HG03159 (cell line): ENCODE data around the gene EBI3.
A peak's percentile ranks its signal among the peaks of the same experiment; 100 is the strongest.
"Not testable (repeated sequence)": the region's sequence is repeated elsewhere in the genome, so short reads cannot be mapped to it uniquely, and the experiment has no call there.

Source experiments
- ATAC-seq: cut with Tn5 transposase; IDR thresholded peaks from one replicate; pipeline ENCODE4 v1.9.1; 2021; ENCODE audit warnings: mild to moderate bottlenecking, moderate library complexity; ENCODE audit not compliant: unreplicated experiment

EBI3 gene

GRCh38 chr19:4229179-4229931, at the start of gene EBI3:
EBI3 (plus strand) TSS chr19:4229523; CDS start chr19:4229551, 28 bp downstream.
- peak; percentile 64 for ATAC-seq

DNA sequence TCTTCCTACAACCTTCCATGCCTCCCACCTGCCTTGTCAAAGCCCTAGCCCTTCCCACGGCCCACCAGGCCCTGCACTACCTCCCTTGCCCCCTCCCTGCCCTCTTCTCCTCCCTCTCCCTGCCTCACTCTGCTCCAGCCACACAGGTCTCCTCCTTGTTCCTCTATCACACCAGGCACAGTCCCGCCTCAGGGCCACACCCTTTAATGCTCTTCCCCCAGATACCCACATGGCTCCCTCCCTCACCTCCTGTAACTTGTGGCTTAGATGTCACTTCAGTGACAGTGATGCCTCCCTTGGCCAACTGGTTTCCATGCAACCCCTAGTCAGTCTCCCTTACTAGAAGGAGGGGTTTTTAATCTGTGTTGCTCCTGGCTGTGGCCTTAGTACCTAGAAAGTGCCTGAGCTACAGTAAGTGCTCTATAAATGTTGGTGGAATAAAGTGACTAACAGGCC, 48.2 kb upstream of the EBI3 start:
- ATAC-seq, result no peak

GRCh38 chr19:4182084-4182810, 47.1 kb upstream of the EBI3 start, which contains the start of the genes ANKRD24 and SIRT6:
ANKRD24 (plus strand) TSS chr19:4182689; CDS start chr19:4186426, 3,737 bp downstream.
SIRT6 (minus strand) TSS chr19:4182563; CDS start chr19:4182539, 24 bp downstream.
- peak; percentile 69 for ATAC-seq

DNA sequence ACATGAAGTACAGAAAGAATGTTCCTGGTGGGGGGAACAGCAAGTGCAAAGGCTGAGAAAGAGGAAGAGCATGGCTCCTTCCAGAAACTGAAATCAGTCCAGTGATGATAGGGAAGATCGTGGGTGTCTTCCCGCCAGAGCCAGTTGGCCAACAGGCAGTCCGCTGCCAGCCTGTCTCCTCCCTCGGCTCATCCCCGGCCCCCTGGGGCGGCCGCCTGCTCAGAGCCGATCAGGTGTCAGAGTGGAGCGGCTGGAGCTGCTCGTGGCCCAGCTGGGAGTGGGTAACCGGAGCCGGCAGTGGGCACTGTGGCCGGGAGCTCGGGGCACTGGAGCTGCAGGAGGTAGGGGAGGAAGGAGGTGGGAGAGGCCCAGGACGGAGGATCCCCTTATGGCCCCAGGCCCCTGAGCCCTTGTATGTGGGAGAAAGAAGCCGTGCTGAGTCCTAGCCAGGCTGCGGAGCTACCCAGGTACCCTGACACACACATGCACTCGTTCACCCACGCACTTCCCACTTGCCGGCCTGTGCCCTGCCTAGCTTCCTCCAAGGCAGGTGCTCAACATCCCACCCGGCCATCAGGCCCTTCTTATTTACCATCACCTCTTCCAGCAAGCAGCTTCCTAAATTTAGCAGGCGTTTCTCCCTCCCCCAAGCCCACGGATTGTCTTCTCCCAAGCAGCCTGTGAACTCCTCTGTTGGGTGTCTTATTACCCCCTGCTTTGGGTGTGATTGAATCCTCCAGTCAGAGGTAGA, 45.2 kb upstream of the EBI3 start:
- ATAC-seq, result no peak

GRCh38 chr19:4184718-4185352, 44.5 kb upstream of the EBI3 start:
- ATAC-seq, result no peak

DNA sequence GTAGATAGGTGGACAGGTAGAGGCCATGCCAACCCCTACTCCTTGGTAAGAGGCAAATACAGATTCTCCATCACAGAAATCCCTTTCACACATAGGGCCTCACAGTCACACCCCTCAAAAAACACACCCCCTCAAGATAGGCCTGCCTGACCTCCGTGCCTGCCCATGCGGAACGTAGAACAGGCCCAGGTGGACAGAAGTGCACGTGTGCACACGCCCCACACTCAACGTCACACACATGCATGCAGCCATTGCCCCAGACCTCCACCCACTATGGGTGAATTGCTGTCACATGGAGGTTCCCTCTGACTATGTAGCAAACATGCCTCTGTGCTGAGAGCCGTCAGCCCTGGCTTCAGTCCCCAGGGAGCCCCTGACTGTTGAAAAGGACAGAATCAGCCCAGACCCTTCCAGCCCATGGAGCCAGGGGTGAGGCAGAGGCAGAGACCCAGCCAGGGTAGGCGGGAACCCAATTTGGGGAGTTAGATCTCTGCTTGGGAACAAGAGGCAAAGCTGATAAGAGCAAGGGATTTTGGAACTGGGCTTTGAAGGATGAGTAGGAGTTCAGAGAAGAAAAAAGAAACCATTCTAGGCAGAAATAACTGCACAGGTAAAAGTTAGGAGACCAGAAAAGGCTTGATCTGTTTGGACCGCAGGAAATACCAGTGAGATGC, 43.8 kb upstream of the EBI3 start:
- ATAC-seq, result no peak

DNA sequence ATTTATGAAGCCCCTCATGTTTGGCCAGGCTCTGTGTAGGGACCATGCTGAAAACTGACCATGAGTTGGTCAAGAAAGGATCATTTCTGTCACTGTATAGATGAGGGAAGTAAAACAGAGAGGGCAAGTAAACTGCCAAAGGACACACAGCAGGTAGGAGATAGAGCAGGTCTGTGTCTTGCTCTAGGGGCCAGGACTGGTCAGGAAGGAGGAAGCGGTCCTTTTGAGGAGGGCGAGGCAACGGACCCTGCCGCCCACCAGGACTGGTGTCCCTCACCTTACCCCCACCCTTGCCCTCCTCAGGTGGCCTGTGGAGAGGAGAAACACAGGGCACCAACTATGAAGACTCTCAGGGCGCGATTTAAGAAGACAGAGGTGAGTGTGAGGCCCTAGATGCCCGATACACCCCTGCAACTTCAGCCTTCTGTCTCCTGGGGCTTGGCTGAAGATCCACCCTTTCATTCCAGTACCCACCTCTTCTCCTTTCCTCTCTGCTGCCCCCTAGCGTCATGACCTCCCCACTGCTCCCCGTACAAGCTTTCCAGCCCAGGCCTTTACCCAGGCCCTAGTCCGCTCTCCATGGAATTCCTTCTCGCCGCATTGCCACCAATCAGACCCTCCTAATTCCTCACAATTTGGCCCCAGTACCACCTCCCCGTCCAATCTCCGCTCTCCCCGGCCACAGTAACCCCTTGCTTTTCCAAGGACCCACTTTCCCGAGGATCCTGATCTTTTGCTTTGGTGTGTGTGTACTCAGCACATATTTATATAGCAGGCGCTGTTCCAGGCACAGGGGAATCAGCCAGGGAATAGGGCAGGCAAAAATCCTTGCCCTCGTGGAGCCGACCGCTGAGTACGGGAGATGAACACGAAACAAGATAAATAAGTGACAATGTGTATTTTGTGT, 43.0 kb upstream of the EBI3 start:
- no peak for ATAC-seq

DNA sequence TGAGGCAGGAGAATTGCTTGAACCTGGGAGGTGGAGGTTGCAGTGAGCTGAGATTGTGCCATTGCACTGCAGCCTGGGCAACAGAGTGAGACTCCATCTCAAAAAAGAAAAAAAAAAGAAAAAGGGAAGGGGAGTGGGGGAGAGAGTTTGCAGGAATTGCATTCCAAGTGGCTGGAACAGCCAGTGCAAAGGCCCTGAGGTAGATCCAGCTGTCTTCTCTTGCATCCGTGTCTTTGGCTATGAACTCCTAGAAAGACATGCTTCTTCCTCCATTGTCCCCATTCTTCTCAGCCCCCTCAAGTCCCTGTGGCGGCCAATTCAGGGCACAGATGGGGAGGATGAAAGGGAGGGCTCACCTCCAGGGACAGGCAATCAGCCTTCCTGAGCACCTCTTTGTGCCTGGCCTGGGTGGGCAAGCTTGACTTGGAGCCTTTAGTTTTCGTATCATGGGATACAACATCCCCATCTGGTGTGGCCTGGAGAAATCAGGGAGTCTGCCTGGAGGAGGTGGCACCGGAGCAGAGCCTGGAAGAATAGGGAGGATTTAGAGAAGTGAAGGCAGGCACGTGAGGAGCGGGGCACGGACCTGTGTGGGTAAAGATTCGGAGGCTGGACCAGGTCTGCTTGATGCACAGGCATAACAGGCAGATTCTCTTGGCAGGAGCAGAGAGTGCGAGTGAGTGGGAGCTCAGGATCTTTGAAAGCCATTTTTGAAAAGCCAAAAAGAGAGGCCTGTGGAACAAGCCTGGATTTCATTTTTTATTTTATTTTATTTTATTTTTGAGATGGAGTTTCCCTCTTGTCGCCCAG, 41.8 kb upstream of the EBI3 start:
- ATAC-seq, result no peak

GRCh38 chr19:4189641-4190040, 39.7 kb upstream of the EBI3 start:
- ATAC-seq, result no peak

- ATAC-seq, result not testable (repeated sequence)
These were observed 36.8 kb upstream of the EBI3 start for GRCh38 chr19:4192537-4192936.

- ATAC-seq, result no peak
These were observed 35.0 kb upstream of the EBI3 start for GRCh38 chr19:4194353-4194752.

DNA sequence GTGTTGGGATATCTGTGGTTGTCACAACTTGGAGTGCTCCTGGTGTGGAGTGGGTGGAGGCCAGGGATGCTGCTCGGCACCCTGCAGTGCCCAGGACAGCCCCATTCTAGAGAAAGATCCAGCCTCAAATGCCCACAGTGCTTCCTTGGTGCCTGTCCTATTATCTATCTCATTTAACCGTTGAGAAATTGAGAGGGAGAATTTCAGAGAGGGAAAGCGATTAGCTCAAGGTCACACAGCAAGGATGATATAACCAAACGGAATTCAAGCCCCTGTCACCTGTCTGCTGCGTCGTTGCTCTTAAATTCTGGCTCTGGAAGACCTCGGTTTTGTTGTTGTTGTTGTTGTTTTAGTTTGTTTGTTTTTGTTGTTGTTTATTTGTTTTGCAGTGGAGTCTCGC, 33.3 kb upstream of the EBI3 start:
- no peak for ATAC-seq

DNA sequence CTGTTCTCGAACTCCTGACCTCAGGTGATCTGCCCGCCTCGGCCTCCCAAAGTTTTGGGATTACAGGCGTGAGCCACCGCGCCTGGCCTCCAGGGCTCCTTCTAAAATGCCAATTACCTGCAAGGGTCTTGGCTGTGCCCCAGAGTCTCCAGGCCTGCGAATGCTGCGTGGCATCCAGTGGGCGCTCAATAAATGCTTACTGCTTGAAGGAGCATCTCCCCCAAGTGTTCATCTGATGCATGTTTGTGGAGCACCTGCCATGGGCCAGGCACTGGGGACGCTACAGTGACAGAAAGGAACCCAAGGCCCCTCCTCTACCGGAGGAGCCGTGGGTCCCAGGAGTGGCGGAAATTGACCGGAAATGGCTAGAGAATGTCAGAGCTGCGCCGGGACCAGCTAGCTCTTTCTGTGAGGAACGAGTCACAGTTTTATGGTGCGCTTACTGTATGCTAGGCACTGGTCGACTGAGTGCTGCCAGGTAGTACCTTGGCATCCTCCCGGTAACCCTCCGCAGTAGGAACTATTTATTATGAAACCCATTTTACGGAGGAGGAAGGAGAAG, 32.7 kb upstream of the EBI3 start:
- ATAC-seq, result no peak

- ATAC-seq, result no peak
These were observed 32.1 kb upstream of the EBI3 start for GRCh38 chr19:4197228-4197624.

DNA sequence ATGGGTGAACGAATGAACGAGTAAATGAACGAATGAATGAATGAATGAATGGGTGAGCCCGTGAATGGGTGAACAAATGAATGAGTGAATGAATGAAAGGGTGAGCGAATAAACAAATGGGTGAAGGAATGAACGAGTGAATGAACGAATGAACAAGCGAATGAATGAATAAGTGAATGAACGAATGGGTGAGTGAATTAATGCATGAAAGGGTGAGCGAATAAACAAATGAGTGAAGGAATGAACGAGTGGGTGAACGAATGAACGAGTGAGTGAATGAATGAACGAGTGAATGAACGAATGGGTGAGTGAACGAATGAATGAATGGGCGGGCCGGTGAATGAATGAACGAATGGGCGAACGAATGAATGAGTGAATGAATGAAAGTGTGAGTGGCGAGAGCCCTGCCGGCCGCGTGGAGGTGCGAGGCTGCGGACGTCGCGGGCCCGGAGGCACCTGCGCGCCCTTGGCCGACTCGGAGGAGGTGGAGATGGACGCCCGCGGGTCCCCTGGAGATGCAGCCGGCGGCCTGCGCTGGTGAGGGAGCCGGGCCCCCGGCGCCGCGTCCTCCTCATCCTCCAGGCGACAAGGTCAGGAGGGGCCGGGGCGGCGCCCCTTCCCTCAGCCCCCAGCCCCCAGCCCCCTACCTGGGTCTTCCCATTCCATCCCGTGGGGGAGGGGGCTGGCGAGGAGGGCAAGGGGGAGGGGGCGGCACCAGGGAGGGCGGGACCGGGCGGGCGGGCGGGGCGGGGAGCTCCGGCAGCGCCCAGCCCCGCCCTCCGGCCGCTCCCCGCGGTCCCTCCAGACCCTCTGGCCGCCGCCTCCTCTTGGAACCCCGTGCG, 31.5 kb upstream of the EBI3 start:
- no peak for ATAC-seq

DNA sequence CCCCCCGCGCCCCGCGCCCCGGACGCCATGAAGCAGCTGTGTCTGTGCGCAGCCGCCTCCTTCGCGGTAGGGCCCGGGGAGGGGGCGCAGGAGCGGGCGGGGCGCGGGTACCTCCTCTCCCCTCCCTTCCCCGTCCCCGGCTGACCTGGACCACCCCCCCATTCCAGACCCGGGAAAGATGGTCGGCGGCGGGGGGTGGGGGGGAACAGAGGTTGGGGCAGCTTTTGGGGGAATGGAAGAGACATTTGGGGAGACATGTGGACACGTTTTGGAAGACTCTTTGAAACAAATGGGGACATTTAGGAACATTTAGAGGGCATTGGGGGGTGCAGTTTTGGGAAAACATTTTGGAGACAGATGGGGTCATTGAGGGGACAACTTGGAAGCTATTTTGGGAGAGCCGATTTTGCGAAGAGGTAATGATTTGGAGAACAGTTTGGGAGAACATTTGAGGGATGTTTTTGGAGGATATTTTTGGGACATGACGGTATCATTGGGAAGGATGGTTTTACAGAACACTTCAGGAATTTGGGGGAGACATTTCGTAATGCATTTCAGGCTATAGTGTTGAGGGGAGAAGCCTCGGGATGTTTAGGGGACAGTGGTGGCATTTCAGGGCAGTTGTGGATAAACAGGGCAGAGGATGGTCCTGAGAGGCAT, 30.7 kb upstream of the EBI3 start:
- no peak for ATAC-seq
